Endodermal cell (in vitro differentiated cells): ENCODE measurements around the gene MYNN. TPM values are rescaled to one million over a fixed set of nuclear protein-coding genes. Genes with fewer than 3 reads are reported as not detected.

Source experiments
- DNase-seq: peaks from one replicate; pipeline ENCODE4 v3.0.0-alpha.2; 2017
- H3K27ac ChIP-seq: 2 replicates; pipeline ENCODE4 v1.5.1; 2013; ENCODE audit warnings: mild to moderate bottlenecking, low read depth, low read length, moderate library complexity
- H3K27me3 ChIP-seq: 2 replicates; pipeline ENCODE4 v1.6.1; 2013; ENCODE audit warnings: mild to moderate bottlenecking, low read length, moderate library complexity; ENCODE audit not compliant: insufficient read depth, control insufficient read depth, poor library complexity, severe bottlenecking
- H3K36me3 ChIP-seq: 2 replicates; pipeline ENCODE4 v1.7.0; 2013; ENCODE audit warnings: mild to moderate bottlenecking, low read length, moderate library complexity; ENCODE audit not compliant: control insufficient read depth, insufficient read depth
- H3K4me1 ChIP-seq: one replicate; pipeline ENCODE4 v1.7.0; 2013; ENCODE audit warnings: low read length; ENCODE audit not compliant: control insufficient read depth, insufficient read depth
- H3K4me3 ChIP-seq: 2 replicates; pipeline ENCODE4 v1.5.1; 2013; ENCODE audit warnings: mild to moderate bottlenecking, low read length, moderate library complexity
- H3K9ac ChIP-seq: 2 replicates; pipeline ENCODE4 v1.6.1; 2013; ENCODE audit warnings: mild to moderate bottlenecking, low read length, moderate library complexity; ENCODE audit not compliant: poor library complexity, severe bottlenecking; ENCODE audit errors: extremely low read depth
- H3K9me3 ChIP-seq: 2 replicates; pipeline ENCODE4 v1.6.1; 2013; ENCODE audit warnings: mild to moderate bottlenecking, low read length, moderate library complexity; ENCODE audit not compliant: control insufficient read depth
- H3K27ac Mint-ChIP-seq: 2 replicates; pipeline ENCODE4 v1.8.0; 2020; ENCODE audit warnings: mixed read lengths
- H3K27me3 Mint-ChIP-seq: 2 replicates; pipeline ENCODE4 v1.8.0; 2021; ENCODE audit warnings: mild to moderate bottlenecking, mixed read lengths; ENCODE audit not compliant: insufficient read depth
- H3K36me3 Mint-ChIP-seq: 2 replicates; pipeline ENCODE4 v1.8.0; 2020; ENCODE audit warnings: low read depth, mixed read lengths
- H3K4me1 Mint-ChIP-seq: 2 replicates; pipeline ENCODE4 v1.8.0; 2020; ENCODE audit warnings: mixed read lengths
- H3K4me3 Mint-ChIP-seq: 2 replicates; pipeline ENCODE4 v1.8.0; 2020; ENCODE audit warnings: mild to moderate bottlenecking, moderate library complexity, mixed read lengths
- H3K9me3 Mint-ChIP-seq: 2 replicates; pipeline ENCODE4 v1.8.0; 2020; ENCODE audit warnings: mild to moderate bottlenecking, mixed read lengths
- WGBS, 2 experiments: methylation state at CpG; one replicate each; pipeline versions ENCODE4 v1.1.5 to v1.1.7; 2013; ENCODE audit warnings: missing lambda C conversion rate in 2 of 2, mixed read lengths in 1 of 2; ENCODE audit not compliant: insufficient coverage in 1 of 2, insufficient read length in 1 of 2; 5-methylcytosine and 5-hydroxymethylcytosine counted together
- total RNA-seq, 2 donors: library from RNA; stranded (reverse); fragmentation: NEBNext Ultra II Directional in 1 of 2; extraction: Animal tissue kit (Norgen Biotek cat#: 25700) in 1 of 2; gene quantifications; 2 replicates in 1 of 2; 3 replicates in 1 of 2; pipeline ENCODE4 v1.2.1, GENCODE V29; 2021
- TF ChIP-seq, protein P1 (sequence below): fragments of 200-600 bp; sonication (generic); conservative IDR thresholded peaks from 2 replicates; pipeline ENCODE4 v1.5.0; 2021; ENCODE audit warnings: antibody characterized with exemption, mild to moderate bottlenecking

The MYNN gene
- total RNA-seq, 2 donors from 2014 or later, result 13.3 to 14.1 TPM

GRCh38 chr3:169744366-169745054, 28.7 kb upstream of the MYNN start:
- Histone ChIP-seq H3K27me3 (no peaks in the 10 kb centered on the region), H3K9ac (no peak overlapping the region), H3K27ac (no peak overlapping the region), H3K4me1 (no peaks in the 10 kb centered on the region), H3K9me3 (no peaks in the 10 kb centered on the region), H3K4me3 (no peak overlapping the region), H3K36me3 (no peaks in the 10 kb centered on the region)
- Mint-ChIP-seq H3K4me3 (no peak overlapping the region), H3K4me1 (no peaks in the 10 kb centered on the region), H3K27ac (no peak overlapping the region), H3K27me3 (peaks cover 4% of the 10 kb centered on the region), H3K36me3 (no peaks in the 10 kb centered on the region), H3K9me3 (no peaks in the 10 kb centered on the region)
- no CpG with 5 or more reads among the region's 1 CpG for WGBS, 2 experiments
- TF ChIP-seq, protein P1, sequence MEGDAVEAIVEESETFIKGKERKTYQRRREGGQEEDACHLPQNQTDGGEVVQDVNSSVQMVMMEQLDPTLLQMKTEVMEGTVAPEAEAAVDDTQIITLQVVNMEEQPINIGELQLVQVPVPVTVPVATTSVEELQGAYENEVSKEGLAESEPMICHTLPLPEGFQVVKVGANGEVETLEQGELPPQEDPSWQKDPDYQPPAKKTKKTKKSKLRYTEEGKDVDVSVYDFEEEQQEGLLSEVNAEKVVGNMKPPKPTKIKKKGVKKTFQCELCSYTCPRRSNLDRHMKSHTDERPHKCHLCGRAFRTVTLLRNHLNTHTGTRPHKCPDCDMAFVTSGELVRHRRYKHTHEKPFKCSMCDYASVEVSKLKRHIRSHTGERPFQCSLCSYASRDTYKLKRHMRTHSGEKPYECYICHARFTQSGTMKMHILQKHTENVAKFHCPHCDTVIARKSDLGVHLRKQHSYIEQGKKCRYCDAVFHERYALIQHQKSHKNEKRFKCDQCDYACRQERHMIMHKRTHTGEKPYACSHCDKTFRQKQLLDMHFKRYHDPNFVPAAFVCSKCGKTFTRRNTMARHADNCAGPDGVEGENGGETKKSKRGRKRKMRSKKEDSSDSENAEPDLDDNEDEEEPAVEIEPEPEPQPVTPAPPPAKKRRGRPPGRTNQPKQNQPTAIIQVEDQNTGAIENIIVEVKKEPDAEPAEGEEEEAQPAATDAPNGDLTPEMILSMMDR, result peak; percentile 70
- DNase-seq, result no peak

DNA sequence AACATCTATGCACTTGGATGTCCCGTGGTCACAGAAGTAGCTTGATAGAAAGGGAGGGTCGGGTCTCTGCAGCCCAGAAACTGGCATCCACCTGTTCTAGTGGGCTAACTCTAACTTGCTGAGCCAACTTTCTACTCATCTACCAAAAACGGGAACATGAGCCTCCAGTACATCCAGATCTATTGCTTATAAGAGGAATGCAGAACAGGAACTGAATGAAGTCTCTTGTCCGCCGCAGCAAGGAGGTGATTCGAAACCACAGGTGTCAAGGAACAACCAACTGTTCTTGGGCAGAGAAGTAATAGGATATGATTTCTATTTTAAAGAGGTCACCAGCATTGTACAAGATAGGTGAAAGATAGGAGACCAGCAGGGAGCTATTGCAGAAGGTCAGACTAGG, 26.3 kb upstream of the MYNN start:
- no peaks in the 10 kb centered on the region for H3K36me3 ChIP-seq
- H3K4me3 ChIP-seq, result no peak overlapping the region
- 62 to 75% methylated on average over 4 to 6 of the region's 6 CpGs for WGBS, 2 experiments
- H3K4me1 ChIP-seq, result no peaks in the 10 kb centered on the region
- no peak for DNase-seq
- no peaks in the 10 kb centered on the region for H3K9me3 Mint-ChIP-seq
- H3K9me3 ChIP-seq, result no peaks in the 10 kb centered on the region
- H3K27me3 Mint-ChIP-seq, result peaks cover 4% of the 10 kb centered on the region
- no peak overlapping the region for H3K27ac Mint-ChIP-seq
- no peaks in the 10 kb centered on the region for H3K36me3 Mint-ChIP-seq
- TF ChIP-seq, protein P1, result no peak
- H3K4me3 Mint-ChIP-seq, result no peak overlapping the region
- H3K4me1 Mint-ChIP-seq, result no peaks in the 10 kb centered on the region
- H3K27me3 ChIP-seq, result no peaks in the 10 kb centered on the region
- no peak overlapping the region for H3K27ac ChIP-seq
- H3K9ac ChIP-seq, result no peak overlapping the region

- TF ChIP-seq, protein P1, result no peak
- Histone ChIP-seq H3K9ac (no peak overlapping the region), H3K4me3 (no peak overlapping the region), H3K4me1 (no peaks in the 10 kb centered on the region), H3K27me3 (no peaks in the 10 kb centered on the region), H3K27ac (no peak overlapping the region), H3K9me3 (no peaks in the 10 kb centered on the region), H3K36me3 (no peaks in the 10 kb centered on the region)
- Mint-ChIP-seq H3K36me3 (no peaks in the 10 kb centered on the region), H3K9me3 (no peaks in the 10 kb centered on the region), H3K4me3 (no peak overlapping the region), H3K27ac (no peak overlapping the region), H3K27me3 (peaks cover 4% of the 10 kb centered on the region), H3K4me1 (no peaks in the 10 kb centered on the region)
- WGBS, 2 experiments, result 70 to 87% methylated on average over 2 to 3 of the region's 3 CpGs
- no peak for DNase-seq
Observed at GRCh38 chr3:169748670-169749069, 24.5 kb upstream of the MYNN start.
